Measurements from ENCODE around the gene BBIP1. TPM values are rescaled to one million over a fixed set of nuclear protein-coding genes. Genes with fewer than 3 reads are reported as not detected.

BBIP1 gene
- total and polyA plus RNA-seq, 2 experiments from 2014 or later: 14.8 to 56.5 TPM

GRCh38 chr10:110919349-110919931, 460 bp upstream of the BBIP1 start, which contains the start of gene SHOC2:
Gene SHOC2 (plus strand): TSS chr10:110919604. CDS start chr10:110964359, 44,755 bp downstream.
- peak; percentile 22 for ATAC-seq
- peaks cover 4% of the 10 kb centered on the region; the same call in 1 of the 2 replicates for H4K20me1 ChIP-seq (replicated peaks; ENCODE audit: insufficient read depth)
- H3K27me3 Mint-ChIP-seq (ENCODE audit: insufficient read depth, low read depth, poor library complexity): peaks cover 9% of the 10 kb centered on the region
- H3K4me1 Mint-ChIP-seq: peaks cover 23% of the 10 kb centered on the region; the same call in 2 of the 3 replicates
- no peaks in the 10 kb centered on the region for H3K9me3 Mint-ChIP-seq
- peak within 1 kb of the TSS; percentile 83 for H3K4me2 ChIP-seq
- no peaks in the 10 kb centered on the region for H3F3A ChIP-seq (replicated peaks; ENCODE audit: low read depth)
- no peaks in the 10 kb centered on the region for H3K36me3 ChIP-seq (ENCODE audit: insufficient read depth)
- peak within 1 kb of the TSS; percentile 99 for H3K27ac Mint-ChIP-seq
- H3K9me2 ChIP-seq (ENCODE audit: insufficient read depth): no peaks in the 10 kb centered on the region
- peak within 1 kb of the TSS; percentile 95 for H3K27ac ChIP-seq (ENCODE audit: low read depth)
- peak within 1 kb of the TSS; percentile 65 for H3K4me3 ChIP-seq
- peak within 1 kb of the TSS; percentile 33; the same call in 1 of the 2 replicates for H2AFZ ChIP-seq
- H3K79me2 ChIP-seq (replicated peaks; ENCODE audit: insufficient read depth): peaks cover 50% of the 10 kb centered on the region
- H3K36me3 Mint-ChIP-seq (ENCODE audit: low read depth): 0 out of 3 replicates have a peak, but pooled peaks cover 4% of the 10 kb centered on the region
- TF ChIP-seq, protein P1, sequence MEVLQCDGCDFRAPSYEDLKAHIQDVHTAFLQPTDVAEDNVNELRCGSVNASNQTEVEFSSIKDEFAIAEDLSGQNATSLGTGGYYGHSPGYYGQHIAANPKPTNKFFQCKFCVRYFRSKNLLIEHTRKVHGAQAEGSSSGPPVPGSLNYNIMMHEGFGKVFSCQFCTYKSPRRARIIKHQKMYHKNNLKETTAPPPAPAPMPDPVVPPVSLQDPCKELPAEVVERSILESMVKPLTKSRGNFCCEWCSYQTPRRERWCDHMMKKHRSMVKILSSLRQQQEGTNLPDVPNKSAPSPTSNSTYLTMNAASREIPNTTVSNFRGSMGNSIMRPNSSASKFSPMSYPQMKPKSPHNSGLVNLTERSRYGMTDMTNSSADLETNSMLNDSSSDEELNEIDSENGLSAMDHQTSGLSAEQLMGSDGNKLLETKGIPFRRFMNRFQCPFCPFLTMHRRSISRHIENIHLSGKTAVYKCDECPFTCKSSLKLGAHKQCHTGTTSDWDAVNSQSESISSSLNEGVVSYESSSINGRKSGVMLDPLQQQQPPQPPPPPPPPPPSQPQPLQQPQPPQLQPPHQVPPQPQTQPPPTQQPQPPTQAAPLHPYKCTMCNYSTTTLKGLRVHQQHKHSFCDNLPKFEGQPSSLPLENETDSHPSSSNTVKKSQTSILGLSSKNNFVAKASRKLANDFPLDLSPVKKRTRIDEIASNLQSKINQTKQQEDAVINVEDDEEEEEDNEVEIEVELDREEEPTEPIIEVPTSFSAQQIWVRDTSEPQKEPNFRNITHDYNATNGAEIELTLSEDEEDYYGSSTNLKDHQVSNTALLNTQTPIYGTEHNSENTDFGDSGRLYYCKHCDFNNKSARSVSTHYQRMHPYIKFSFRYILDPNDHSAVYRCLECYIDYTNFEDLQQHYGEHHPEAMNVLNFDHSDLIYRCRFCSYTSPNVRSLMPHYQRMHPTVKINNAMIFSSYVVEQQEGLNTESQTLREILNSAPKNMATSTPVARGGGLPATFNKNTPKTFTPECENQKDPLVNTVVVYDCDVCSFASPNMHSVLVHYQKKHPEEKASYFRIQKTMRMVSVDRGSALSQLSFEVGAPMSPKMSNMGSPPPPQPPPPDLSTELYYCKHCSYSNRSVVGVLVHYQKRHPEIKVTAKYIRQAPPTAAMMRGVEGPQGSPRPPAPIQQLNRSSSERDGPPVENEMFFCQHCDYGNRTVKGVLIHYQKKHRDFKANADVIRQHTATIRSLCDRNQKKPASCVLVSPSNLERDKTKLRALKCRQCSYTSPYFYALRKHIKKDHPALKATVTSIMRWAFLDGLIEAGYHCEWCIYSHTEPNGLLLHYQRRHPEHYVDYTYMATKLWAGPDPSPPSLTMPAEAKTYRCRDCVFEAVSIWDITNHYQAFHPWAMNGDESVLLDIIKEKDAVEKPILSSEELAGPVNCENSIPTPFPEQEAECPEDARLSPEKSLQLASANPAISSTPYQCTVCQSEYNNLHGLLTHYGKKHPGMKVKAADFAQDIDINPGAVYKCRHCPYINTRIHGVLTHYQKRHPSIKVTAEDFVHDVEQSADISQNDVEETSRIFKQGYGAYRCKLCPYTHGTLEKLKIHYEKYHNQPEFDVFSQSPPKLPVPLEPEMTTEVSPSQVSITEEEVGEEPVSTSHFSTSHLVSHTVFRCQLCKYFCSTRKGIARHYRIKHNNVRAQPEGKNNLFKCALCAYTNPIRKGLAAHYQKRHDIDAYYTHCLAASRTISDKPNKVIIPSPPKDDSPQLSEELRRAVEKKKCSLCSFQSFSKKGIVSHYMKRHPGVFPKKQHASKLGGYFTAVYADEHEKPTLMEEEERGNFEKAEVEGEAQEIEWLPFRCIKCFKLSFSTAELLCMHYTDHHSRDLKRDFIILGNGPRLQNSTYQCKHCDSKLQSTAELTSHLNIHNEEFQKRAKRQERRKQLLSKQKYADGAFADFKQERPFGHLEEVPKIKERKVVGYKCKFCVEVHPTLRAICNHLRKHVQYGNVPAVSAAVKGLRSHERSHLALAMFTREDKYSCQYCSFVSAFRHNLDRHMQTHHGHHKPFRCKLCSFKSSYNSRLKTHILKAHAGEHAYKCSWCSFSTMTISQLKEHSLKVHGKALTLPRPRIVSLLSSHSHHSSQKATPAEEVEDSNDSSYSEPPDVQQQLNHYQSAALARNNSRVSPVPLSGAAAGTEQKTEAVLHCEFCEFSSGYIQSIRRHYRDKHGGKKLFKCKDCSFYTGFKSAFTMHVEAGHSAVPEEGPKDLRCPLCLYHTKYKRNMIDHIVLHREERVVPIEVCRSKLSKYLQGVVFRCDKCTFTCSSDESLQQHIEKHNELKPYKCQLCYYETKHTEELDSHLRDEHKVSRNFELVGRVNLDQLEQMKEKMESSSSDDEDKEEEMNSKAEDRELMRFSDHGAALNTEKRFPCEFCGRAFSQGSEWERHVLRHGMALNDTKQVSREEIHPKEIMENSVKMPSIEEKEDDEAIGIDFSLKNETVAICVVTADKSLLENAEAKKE (CRISPR knock-in tag; IDR thresholded peaks at IDR 0.05): no peak
- TF ChIP-seq POLR2AphosphoS5 (IDR thresholded peaks at IDR 0.05; ENCODE audit: low read depth): peak; percentile 73
- no peak for TF ChIP-seq ZNF114 (CRISPR knock-in tag; IDR thresholded peaks at IDR 0.05)
- TF ChIP-seq, protein P2, sequence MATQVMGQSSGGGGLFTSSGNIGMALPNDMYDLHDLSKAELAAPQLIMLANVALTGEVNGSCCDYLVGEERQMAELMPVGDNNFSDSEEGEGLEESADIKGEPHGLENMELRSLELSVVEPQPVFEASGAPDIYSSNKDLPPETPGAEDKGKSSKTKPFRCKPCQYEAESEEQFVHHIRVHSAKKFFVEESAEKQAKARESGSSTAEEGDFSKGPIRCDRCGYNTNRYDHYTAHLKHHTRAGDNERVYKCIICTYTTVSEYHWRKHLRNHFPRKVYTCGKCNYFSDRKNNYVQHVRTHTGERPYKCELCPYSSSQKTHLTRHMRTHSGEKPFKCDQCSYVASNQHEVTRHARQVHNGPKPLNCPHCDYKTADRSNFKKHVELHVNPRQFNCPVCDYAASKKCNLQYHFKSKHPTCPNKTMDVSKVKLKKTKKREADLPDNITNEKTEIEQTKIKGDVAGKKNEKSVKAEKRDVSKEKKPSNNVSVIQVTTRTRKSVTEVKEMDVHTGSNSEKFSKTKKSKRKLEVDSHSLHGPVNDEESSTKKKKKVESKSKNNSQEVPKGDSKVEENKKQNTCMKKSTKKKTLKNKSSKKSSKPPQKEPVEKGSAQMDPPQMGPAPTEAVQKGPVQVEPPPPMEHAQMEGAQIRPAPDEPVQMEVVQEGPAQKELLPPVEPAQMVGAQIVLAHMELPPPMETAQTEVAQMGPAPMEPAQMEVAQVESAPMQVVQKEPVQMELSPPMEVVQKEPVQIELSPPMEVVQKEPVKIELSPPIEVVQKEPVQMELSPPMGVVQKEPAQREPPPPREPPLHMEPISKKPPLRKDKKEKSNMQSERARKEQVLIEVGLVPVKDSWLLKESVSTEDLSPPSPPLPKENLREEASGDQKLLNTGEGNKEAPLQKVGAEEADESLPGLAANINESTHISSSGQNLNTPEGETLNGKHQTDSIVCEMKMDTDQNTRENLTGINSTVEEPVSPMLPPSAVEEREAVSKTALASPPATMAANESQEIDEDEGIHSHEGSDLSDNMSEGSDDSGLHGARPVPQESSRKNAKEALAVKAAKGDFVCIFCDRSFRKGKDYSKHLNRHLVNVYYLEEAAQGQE (IDR thresholded peaks at IDR 0.05; ENCODE audit: unreplicated experiment): no peak
- H3K27me3 ChIP-seq (ENCODE audit: insufficient read depth): no peaks in the 10 kb centered on the region
- peaks cover 16% of the 10 kb centered on the region for H3K4me1 ChIP-seq (ENCODE audit: insufficient read depth)
- DNase-seq (ENCODE audit: low spot score): peak; percentile 100
- H3K4me3 Mint-ChIP-seq: peak within 1 kb of the TSS; percentile 88

All from GM23338 (cell line).